WTC11 (cell line): ENCODE results near the gene AKTIP. TPM values are rescaled to one million over a fixed set of nuclear protein-coding genes. Genes with fewer than 3 reads are reported as not detected.
A peak's percentile ranks its signal among the peaks of the same experiment; 100 is the strongest.

Source experiments
- ATAC-seq: fragments of 200-7000 bp; cut with Tn5 transposase; 2 replicates; pipeline ENCODE4 v1.10.0; 2021; ENCODE audit warnings: mild to moderate bottlenecking, moderate library complexity
- CTCF ChIA-PET: fragments of 300-600 bp; sonication (Branson Sonifier 250); formaldehyde crosslinking; loops from one replicate; lab custom pipeline; 2021; ENCODE audit warnings: antibody characterized with exemption; lab: Charles Lee
- POLR2A ChIA-PET: fragments of 350-600 bp; sonication (Branson Sonifier 250); formaldehyde crosslinking; loops from one replicate; lab custom pipeline; 2021; ENCODE audit warnings: antibody characterized with exemption; lab: Charles Lee
- DNase-seq: peaks from one replicate; pipeline ENCODE4 v3.0.0; 2021; ENCODE audit warnings: low spot score
- H3K27ac Mint-ChIP-seq: 2 replicates; pipeline ENCODE4 v1.8.0; 2021; ENCODE audit warnings: mixed read lengths
- H3K27me3 Mint-ChIP-seq: 2 replicates; pipeline ENCODE4 v1.8.0; 2021; ENCODE audit warnings: low read depth, mild to moderate bottlenecking, moderate library complexity, mixed read lengths
- H3K36me3 Mint-ChIP-seq: 2 replicates; pipeline ENCODE4 v1.8.0; 2021; ENCODE audit warnings: mixed read lengths
- H3K4me1 Mint-ChIP-seq: 2 replicates; pipeline ENCODE4 v1.8.0; 2022; ENCODE audit warnings: mixed read lengths
- H3K4me3 Mint-ChIP-seq: 2 replicates; pipeline ENCODE4 v1.8.0; 2021; ENCODE audit warnings: mild to moderate bottlenecking, moderate library complexity, mixed read lengths
- H3K9me3 Mint-ChIP-seq: 2 replicates; pipeline ENCODE4 v1.8.0; 2021; ENCODE audit warnings: mixed read lengths
- ARID4B ChIP-seq: sonication (generic); formaldehyde crosslinking; IDR thresholded peaks from 2 replicates; pipeline ENCODE4 v1.8.0; 2023; ENCODE audit warnings: missing genetic modification reagents, mild to moderate bottlenecking, borderline replicate concordance
- CREM ChIP-seq: sonication (generic); formaldehyde crosslinking; IDR thresholded peaks from 2 replicates; pipeline ENCODE4 v1.8.1; 2022; ENCODE audit warnings: mild to moderate bottlenecking, missing genetic modification reagents, moderate library complexity
- E2F4 ChIP-seq: sonication (generic); formaldehyde crosslinking; IDR thresholded peaks from 2 replicates; pipeline ENCODE4 v1.8.1; 2022; ENCODE audit warnings: low read depth, mild to moderate bottlenecking, moderate library complexity, missing genetic modification reagents, borderline replicate concordance
- ELF4 ChIP-seq: sonication (generic); formaldehyde crosslinking; IDR thresholded peaks from 2 replicates; pipeline ENCODE4 v1.8.1; 2022; ENCODE audit warnings: low read depth, mild to moderate bottlenecking, moderate library complexity, missing genetic modification reagents
- EMX1 ChIP-seq: fragments of 250-450 bp; sonication (Bioruptor Pico); IDR thresholded peaks from 2 replicates; pipeline ENCODE4 v1.8.0; 2021; ENCODE audit warnings: mild to moderate bottlenecking
- FOXK1 ChIP-seq: sonication (generic); formaldehyde crosslinking; IDR thresholded peaks from 2 replicates; pipeline ENCODE4 v1.8.0; 2022; ENCODE audit warnings: mild to moderate bottlenecking, moderate library complexity, missing genetic modification reagents
- GTF2I ChIP-seq: fragments of 250-450 bp; sonication (Bioruptor Pico); conservative IDR thresholded peaks from 2 replicates; pipeline ENCODE4 v1.4.0; 2021; ENCODE audit warnings: mild to moderate bottlenecking
- MLX ChIP-seq: sonication (generic); formaldehyde crosslinking; IDR thresholded peaks from 2 replicates; pipeline ENCODE4 v1.8.1; 2023; ENCODE audit warnings: mild to moderate bottlenecking, missing genetic modification reagents, moderate library complexity
- MXD4 ChIP-seq: fragments of 250-450 bp; sonication (Bioruptor Pico); IDR thresholded peaks from 2 replicates; pipeline ENCODE4 v1.8.0; 2021; ENCODE audit warnings: mild to moderate bottlenecking, moderate library complexity, borderline replicate concordance
- MYBL2 ChIP-seq: sonication (generic); formaldehyde crosslinking; IDR thresholded peaks from 2 replicates; pipeline ENCODE4 v1.8.1; 2023; ENCODE audit warnings: mild to moderate bottlenecking, moderate library complexity, missing genetic modification reagents
- NFATC4 ChIP-seq: fragments of 250-450 bp; sonication (Bioruptor Pico); IDR thresholded peaks from 2 replicates; pipeline ENCODE4 v1.9.0; 2021; ENCODE audit warnings: mild to moderate bottlenecking
- PREB ChIP-seq: sonication (generic); formaldehyde crosslinking; IDR thresholded peaks from 2 replicates; pipeline ENCODE4 v1.8.1; 2022; ENCODE audit warnings: mild to moderate bottlenecking, missing genetic modification reagents, moderate library complexity, borderline replicate concordance
- RELA ChIP-seq: sonication (generic); formaldehyde crosslinking; IDR thresholded peaks from 2 replicates; pipeline ENCODE4 v1.8.1; 2022; ENCODE audit warnings: missing genetic modification reagents, mild to moderate bottlenecking, borderline replicate concordance
- TCF7 ChIP-seq: sonication (generic); formaldehyde crosslinking; IDR thresholded peaks from 2 replicates; pipeline ENCODE4 v1.8.0; 2022; ENCODE audit warnings: mild to moderate bottlenecking, low read depth, missing genetic modification reagents, moderate library complexity
- TEAD4 ChIP-seq: sonication (generic); formaldehyde crosslinking; IDR thresholded peaks from 2 replicates; pipeline ENCODE4 v1.8.0; 2022; ENCODE audit warnings: mild to moderate bottlenecking, missing genetic modification reagents
- ZBTB43 ChIP-seq: sonication (generic); formaldehyde crosslinking; IDR thresholded peaks from 2 replicates; pipeline ENCODE4 v1.8.1; 2023; ENCODE audit warnings: mild to moderate bottlenecking, missing genetic modification reagents
- ZNF219 ChIP-seq: sonication (generic); formaldehyde crosslinking; IDR thresholded peaks from 2 replicates; pipeline ENCODE4 v1.8.0; 2023; ENCODE audit warnings: missing genetic modification reagents, mild to moderate bottlenecking, borderline replicate concordance
- ZNF232 ChIP-seq: sonication (generic); formaldehyde crosslinking; IDR thresholded peaks from 2 replicates; pipeline ENCODE4 v1.8.0; 2022; ENCODE audit warnings: mild to moderate bottlenecking, missing genetic modification reagents
- total RNA-seq: library from RNA; stranded (reverse); gene quantifications from 3 replicates; pipeline ENCODE4 v1.2.3, GENCODE V29; 2021
- TF ChIP-seq, protein P1 (sequence below): fragments of 250-450 bp; sonication (Bioruptor Pico); IDR thresholded peaks from 2 replicates; pipeline ENCODE4 v1.9.0; 2021; ENCODE audit warnings: mild to moderate bottlenecking
- TF ChIP-seq, protein P2 (sequence below): fragments of 250-450 bp; sonication (Bioruptor Pico); IDR thresholded peaks from 2 replicates; pipeline ENCODE4 v2.1.2; 2022; ENCODE audit warnings: mild to moderate bottlenecking, moderate library complexity
- TF ChIP-seq, protein P3 (sequence below): fragments of 250-450 bp; sonication (Bioruptor Pico); IDR thresholded peaks from 2 replicates; pipeline ENCODE4 v1.8.0; 2021; ENCODE audit warnings: mild to moderate bottlenecking

AKTIP gene
- total RNA-seq, 1 experiment from 2014 or later: 19.9 TPM

DNA sequence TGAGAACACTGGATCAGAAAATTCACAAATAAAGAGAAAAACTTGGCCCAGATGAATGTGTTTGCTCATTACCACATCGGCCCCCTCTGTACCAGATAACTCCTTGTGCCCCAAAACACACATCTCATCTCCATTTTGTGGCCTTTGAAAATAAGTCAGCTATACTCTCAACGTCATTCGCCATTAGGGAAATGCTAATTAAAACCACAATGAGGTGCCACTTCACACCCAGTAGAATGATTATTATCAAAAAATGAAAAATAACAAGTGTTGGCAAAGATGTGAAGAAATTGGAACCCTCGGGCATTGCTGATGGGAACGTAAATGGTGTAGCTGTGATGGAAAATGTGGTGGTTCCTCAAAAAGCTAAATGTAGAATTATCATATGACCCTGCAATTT lies 34.6 kb upstream of the AKTIP start:
- ATAC-seq: no peak
- DNase-seq: no peak
- peaks cover 3% of the 10 kb centered on the region; the same call in 1 of the 2 replicates for H3K36me3 Mint-ChIP-seq
- peaks cover 8% of the 10 kb centered on the region for H3K4me1 Mint-ChIP-seq
- no peak overlapping the region for H3K27ac Mint-ChIP-seq
- POLR2A ChIA-PET: no interaction called here
- H3K4me3 Mint-ChIP-seq: no peak overlapping the region
- H3K9me3 Mint-ChIP-seq: peaks cover 8% of the 10 kb centered on the region
- no peaks in the 10 kb centered on the region for H3K27me3 Mint-ChIP-seq
- no peak for TF ChIP-seq RELA (CRISPR knock-in tag)
- no peak for TF ChIP-seq FOXK1
- TF ChIP-seq, protein P1, sequence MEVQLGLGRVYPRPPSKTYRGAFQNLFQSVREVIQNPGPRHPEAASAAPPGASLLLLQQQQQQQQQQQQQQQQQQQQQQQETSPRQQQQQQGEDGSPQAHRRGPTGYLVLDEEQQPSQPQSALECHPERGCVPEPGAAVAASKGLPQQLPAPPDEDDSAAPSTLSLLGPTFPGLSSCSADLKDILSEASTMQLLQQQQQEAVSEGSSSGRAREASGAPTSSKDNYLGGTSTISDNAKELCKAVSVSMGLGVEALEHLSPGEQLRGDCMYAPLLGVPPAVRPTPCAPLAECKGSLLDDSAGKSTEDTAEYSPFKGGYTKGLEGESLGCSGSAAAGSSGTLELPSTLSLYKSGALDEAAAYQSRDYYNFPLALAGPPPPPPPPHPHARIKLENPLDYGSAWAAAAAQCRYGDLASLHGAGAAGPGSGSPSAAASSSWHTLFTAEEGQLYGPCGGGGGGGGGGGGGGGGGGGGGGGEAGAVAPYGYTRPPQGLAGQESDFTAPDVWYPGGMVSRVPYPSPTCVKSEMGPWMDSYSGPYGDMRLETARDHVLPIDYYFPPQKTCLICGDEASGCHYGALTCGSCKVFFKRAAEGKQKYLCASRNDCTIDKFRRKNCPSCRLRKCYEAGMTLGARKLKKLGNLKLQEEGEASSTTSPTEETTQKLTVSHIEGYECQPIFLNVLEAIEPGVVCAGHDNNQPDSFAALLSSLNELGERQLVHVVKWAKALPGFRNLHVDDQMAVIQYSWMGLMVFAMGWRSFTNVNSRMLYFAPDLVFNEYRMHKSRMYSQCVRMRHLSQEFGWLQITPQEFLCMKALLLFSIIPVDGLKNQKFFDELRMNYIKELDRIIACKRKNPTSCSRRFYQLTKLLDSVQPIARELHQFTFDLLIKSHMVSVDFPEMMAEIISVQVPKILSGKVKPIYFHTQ: no peak
- no peak for TF ChIP-seq TEAD4 (CRISPR knock-in tag)
- TF ChIP-seq MLX (CRISPR knock-in tag): no peak
- no peak for TF ChIP-seq GTF2I (CRISPR knock-in tag)
- TF ChIP-seq MXD4 (CRISPR knock-in tag): no peak
- no peak for TF ChIP-seq NFATC4 (CRISPR knock-in tag)
- CTCF ChIA-PET: interaction anchor here (2.8 kb wide), 1 partner anchor 12 kb away, joined by 8 read pairs; no protein-coding TSS in a partner anchor

DNA sequence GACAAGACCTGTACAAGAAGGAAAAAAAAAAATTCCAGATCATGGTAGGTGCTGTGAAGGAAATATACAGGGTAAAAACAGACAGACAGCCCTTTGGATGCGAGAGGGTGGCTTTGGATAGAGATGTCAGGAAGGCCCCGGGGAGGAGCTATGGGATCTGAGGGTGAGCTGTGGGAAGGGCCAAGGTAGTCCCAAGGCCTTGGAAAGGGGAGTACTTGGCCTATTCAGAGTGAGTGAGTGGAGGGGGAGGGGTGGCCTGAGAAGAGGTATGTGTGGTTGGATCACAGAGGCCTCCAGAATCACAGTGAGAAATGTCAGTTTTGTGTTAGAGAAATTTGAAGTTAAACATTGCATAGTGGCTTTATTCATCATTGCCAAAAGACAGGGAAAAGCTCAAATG lies 31.2 kb upstream of the AKTIP start:
- Mint-ChIP-seq H3K27ac (no peak overlapping the region), H3K4me3 (no peak overlapping the region), H3K27me3 (no peaks in the 10 kb centered on the region), H3K4me1 (no peaks in the 10 kb centered on the region), H3K36me3 (peaks cover 3% of the 10 kb centered on the region; the same call in 1 of the 2 replicates), H3K9me3 (peaks cover 8% of the 10 kb centered on the region)
- ChIA-PET POLR2A (no interaction called here), CTCF (interaction anchor here (1.2 to 2.0 kb wide), 2 partner anchors 16 to 24 kb away, joined by 5 to 8 read pairs; no protein-coding TSS in a partner anchor)
- DNase-seq (peak; percentile 23), ATAC-seq (peak; percentile 91)
- TF ChIP-seq ARID4B (CRISPR knock-in tag) (no peak), PREB (CRISPR knock-in tag) (no peak), TCF7 (CRISPR knock-in tag) (no peak), ZBTB43 (CRISPR knock-in tag) (no peak), ZNF232 (no peak), EMX1 (no peak), ZNF219 (CRISPR knock-in tag) (no peak), CREM (CRISPR knock-in tag) (no peak), MYBL2 (CRISPR knock-in tag) (no peak), E2F4 (CRISPR knock-in tag) (no peak), ELF4 (no peak)
- TF ChIP-seq, protein P2, sequence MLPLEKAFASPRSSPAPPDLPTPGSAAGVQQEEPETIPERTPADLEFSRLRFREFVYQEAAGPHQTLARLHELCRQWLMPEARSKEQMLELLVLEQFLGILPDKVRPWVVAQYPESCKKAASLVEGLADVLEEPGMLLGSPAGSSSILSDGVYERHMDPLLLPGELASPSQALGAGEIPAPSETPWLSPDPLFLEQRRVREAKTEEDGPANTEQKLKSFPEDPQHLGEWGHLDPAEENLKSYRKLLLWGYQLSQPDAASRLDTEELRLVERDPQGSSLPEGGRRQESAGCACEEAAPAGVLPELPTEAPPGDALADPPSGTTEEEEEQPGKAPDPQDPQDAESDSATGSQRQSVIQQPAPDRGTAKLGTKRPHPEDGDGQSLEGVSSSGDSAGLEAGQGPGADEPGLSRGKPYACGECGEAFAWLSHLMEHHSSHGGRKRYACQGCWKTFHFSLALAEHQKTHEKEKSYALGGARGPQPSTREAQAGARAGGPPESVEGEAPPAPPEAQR (CRISPR knock-in tag): no peak
- TF ChIP-seq, protein P3, sequence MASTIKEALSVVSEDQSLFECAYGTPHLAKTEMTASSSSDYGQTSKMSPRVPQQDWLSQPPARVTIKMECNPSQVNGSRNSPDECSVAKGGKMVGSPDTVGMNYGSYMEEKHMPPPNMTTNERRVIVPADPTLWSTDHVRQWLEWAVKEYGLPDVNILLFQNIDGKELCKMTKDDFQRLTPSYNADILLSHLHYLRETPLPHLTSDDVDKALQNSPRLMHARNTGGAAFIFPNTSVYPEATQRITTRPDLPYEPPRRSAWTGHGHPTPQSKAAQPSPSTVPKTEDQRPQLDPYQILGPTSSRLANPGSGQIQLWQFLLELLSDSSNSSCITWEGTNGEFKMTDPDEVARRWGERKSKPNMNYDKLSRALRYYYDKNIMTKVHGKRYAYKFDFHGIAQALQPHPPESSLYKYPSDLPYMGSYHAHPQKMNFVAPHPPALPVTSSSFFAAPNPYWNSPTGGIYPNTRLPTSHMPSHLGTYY (CRISPR knock-in tag): no peak
